ENCODE results near the gene LY6G6F. TPM values are rescaled to one million over a fixed set of nuclear protein-coding genes. Genes with fewer than 3 reads are reported as not detected.
"Not testable (repeated sequence)": the region's sequence is repeated elsewhere in the genome, so short reads cannot be mapped to it uniquely, and the experiment has no call there.

LY6G6F gene
- polyA plus RNA-seq, 3 donors, result 0.51 TPM; not detected in 2

GRCh38 chr6:31707701-31708100 lies 1.0 kb downstream of the LY6G6F start:
- no peak overlapping the region for H3K4me3 ChIP-seq (replicated peaks in 1 of 3; ENCODE audit: low read depth in 2 of 3, low read length in 3 of 3)
- H3K36me3 Mint-ChIP-seq, result peaks cover 0 to under 1% of the 10 kb centered on the region in 2 donors
- peaks cover 26 to 34% of the 10 kb centered on the region in 2 donors for H3K4me1 ChIP-seq (ENCODE audit: control insufficient read depth in 1 of 2, insufficient read depth in 2 of 2, low read length in 2 of 2)
- H3K4me1 Mint-ChIP-seq, result peaks cover 34% of the 10 kb centered on the region
- H3K9me3 ChIP-seq (replicated peaks in 1 of 2; ENCODE audit: control insufficient read depth in 1 of 2, insufficient read depth in 1 of 2, low read length in 2 of 2), result no peaks in the 10 kb centered on the region
- no peak overlapping the region for H2AFZ ChIP-seq (ENCODE audit: insufficient read depth, low read depth, low read length, poor library complexity, severe bottlenecking)
- no peak overlapping the region for H3K4me3 Mint-ChIP-seq
- peaks cover 0 to 2% (median 0%) of the 10 kb centered on the region in 7 donors for H3K9me3 Mint-ChIP-seq
- no peaks in the 10 kb centered on the region for H3K27me3 ChIP-seq (ENCODE audit: control insufficient read depth in 2 of 2, insufficient read depth in 2 of 2, low read length in 2 of 2)
- H3K4me2 ChIP-seq (replicated peaks; ENCODE audit: extremely low read depth, low read length, poor library complexity, severe bottlenecking), result no peak overlapping the region
- TF ChIP-seq, protein P1, sequence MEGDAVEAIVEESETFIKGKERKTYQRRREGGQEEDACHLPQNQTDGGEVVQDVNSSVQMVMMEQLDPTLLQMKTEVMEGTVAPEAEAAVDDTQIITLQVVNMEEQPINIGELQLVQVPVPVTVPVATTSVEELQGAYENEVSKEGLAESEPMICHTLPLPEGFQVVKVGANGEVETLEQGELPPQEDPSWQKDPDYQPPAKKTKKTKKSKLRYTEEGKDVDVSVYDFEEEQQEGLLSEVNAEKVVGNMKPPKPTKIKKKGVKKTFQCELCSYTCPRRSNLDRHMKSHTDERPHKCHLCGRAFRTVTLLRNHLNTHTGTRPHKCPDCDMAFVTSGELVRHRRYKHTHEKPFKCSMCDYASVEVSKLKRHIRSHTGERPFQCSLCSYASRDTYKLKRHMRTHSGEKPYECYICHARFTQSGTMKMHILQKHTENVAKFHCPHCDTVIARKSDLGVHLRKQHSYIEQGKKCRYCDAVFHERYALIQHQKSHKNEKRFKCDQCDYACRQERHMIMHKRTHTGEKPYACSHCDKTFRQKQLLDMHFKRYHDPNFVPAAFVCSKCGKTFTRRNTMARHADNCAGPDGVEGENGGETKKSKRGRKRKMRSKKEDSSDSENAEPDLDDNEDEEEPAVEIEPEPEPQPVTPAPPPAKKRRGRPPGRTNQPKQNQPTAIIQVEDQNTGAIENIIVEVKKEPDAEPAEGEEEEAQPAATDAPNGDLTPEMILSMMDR (IDR thresholded peaks at IDR 0.05), result no peak
- intact Hi-C loops (cut with micrococcal nuclease), result no loop called here
- DNase-seq, result no peak
- no peak overlapping the region for H3K27ac ChIP-seq (ENCODE audit: low read depth in 1 of 2, low read length in 2 of 2)
- peaks cover 0 to 7% (median under 1%) of the 10 kb centered on the region in 3 donors for H3K27me3 Mint-ChIP-seq (ENCODE audit: low read depth in 3 of 3)
- no peaks in the 10 kb centered on the region for H4K20me1 ChIP-seq (ENCODE audit: insufficient read depth, low read length)
- H3K27ac Mint-ChIP-seq, result peak overlapping the region in 2 of 7 donors; percentile 6 to 23
- no peaks in the 10 kb centered on the region for H3K36me3 ChIP-seq (replicated peaks in 1 of 2; ENCODE audit: control insufficient read depth in 1 of 2, insufficient read depth in 2 of 2, low read length in 2 of 2)
- H3K9ac ChIP-seq (ENCODE audit: insufficient read depth, low read length, poor library complexity, severe bottlenecking), result no peak overlapping the region
- WGBS (ENCODE audit: insufficient coverage), result 92% methylated on average over 8 of the region's 10 CpGs
- H3K79me2 ChIP-seq (ENCODE audit: insufficient read depth, low read length), result peaks cover 3% of the 10 kb centered on the region

GRCh38 chr6:31708224-31708623 lies 1.6 kb downstream of the LY6G6F start:
- Histone ChIP-seq H3K4me2 (replicated peaks; ENCODE audit: extremely low read depth, low read length, poor library complexity, severe bottlenecking) (no peak overlapping the region), H3K27ac (ENCODE audit: low read depth in 1 of 2, low read length in 2 of 2) (no peak overlapping the region), H3K9ac (ENCODE audit: insufficient read depth, low read length, poor library complexity, severe bottlenecking) (no peak overlapping the region), H4K20me1 (ENCODE audit: insufficient read depth, low read length) (no peaks in the 10 kb centered on the region), H2AFZ (ENCODE audit: insufficient read depth, low read depth, low read length, poor library complexity, severe bottlenecking) (no peak overlapping the region), H3K9me3 (replicated peaks in 1 of 2; ENCODE audit: control insufficient read depth in 1 of 2, insufficient read depth in 1 of 2, low read length in 2 of 2) (no peaks in the 10 kb centered on the region), H3K36me3 (replicated peaks in 1 of 2; ENCODE audit: control insufficient read depth in 1 of 2, insufficient read depth in 2 of 2, low read length in 2 of 2) (no peaks in the 10 kb centered on the region), H3K79me2 (ENCODE audit: insufficient read depth, low read length) (no peaks in the 10 kb centered on the region), H3K27me3 (ENCODE audit: control insufficient read depth in 2 of 2, insufficient read depth in 2 of 2, low read length in 2 of 2) (no peaks in the 10 kb centered on the region), H3K4me3 (replicated peaks in 1 of 3; ENCODE audit: low read depth in 2 of 3, low read length in 3 of 3) (no peak overlapping the region), H3K4me1 (ENCODE audit: control insufficient read depth in 1 of 2, insufficient read depth in 2 of 2, low read length in 2 of 2) (peaks cover 26 to 34% of the 10 kb centered on the region in 2 donors)
- Mint-ChIP-seq H3K27me3 (ENCODE audit: low read depth in 3 of 3) (peaks cover 0 to 8% (median 0%) of the 10 kb centered on the region in 3 donors), H3K36me3 (no peaks in the 10 kb centered on the region), H3K27ac (no peak overlapping the region), H3K4me1 (peaks cover 33% of the 10 kb centered on the region), H3K9me3 (peaks cover 0 to 2% (median 0%) of the 10 kb centered on the region in 7 donors), H3K4me3 (no peak overlapping the region)
- TF ChIP-seq, protein P1 (IDR thresholded peaks at IDR 0.05), result no peak
- no peak for DNase-seq
- 100% methylated on average over 1 of the region's 3 CpGs for WGBS (ENCODE audit: insufficient coverage)
- intact Hi-C loops (cut with micrococcal nuclease), result no loop called here

DNA sequence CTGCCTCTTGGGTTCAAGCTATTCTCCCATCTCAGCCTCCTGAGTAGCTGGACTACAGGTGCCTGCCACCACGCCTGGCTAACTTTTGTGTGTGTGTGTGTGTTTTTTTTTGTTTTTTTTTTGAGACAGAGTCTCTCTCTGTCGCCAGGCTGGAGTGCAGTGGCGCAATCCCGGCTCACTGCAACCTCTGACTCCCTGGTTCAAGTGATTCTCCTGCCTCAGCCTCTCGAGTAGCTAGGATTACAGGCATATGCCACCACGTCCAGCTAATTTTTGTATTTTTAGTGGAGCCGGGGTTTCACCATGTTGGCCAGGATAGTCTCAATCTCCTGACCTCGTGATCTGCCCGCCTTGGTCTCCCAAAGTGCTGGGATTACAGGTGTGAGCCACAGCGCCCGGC lies 2.5 kb downstream of the LY6G6F start:
- Mint-ChIP-seq H3K27ac (peak overlapping the region in 2 of 7 donors; percentile 54 to 76), H3K4me1 (peaks cover 28% of the 10 kb centered on the region)
- H3K27me3 Mint-ChIP-seq (ENCODE audit: low read depth in 3 of 3); DNase-seq; H3K27me3 ChIP-seq (ENCODE audit: control insufficient read depth in 2 of 2, insufficient read depth in 2 of 2, low read length in 2 of 2); H4K20me1 ChIP-seq (ENCODE audit: insufficient read depth, low read length); H3K4me3 Mint-ChIP-seq; H3K36me3 ChIP-seq (replicated peaks in 1 of 2; ENCODE audit: control insufficient read depth in 1 of 2, insufficient read depth in 2 of 2, low read length in 2 of 2); H3K27ac ChIP-seq (ENCODE audit: low read depth in 1 of 2, low read length in 2 of 2); H3K9ac ChIP-seq (ENCODE audit: insufficient read depth, low read length, poor library complexity, severe bottlenecking); H3K4me3 ChIP-seq (replicated peaks in 1 of 3; ENCODE audit: low read depth in 2 of 3, low read length in 3 of 3); H3K4me2 ChIP-seq (replicated peaks; ENCODE audit: extremely low read depth, low read length, poor library complexity, severe bottlenecking); H3K9me3 ChIP-seq (replicated peaks in 1 of 2; ENCODE audit: control insufficient read depth in 1 of 2, insufficient read depth in 1 of 2, low read length in 2 of 2); H3K36me3 Mint-ChIP-seq; H3K79me2 ChIP-seq (ENCODE audit: insufficient read depth, low read length); H2AFZ ChIP-seq (ENCODE audit: insufficient read depth, low read depth, low read length, poor library complexity, severe bottlenecking); H3K9me3 Mint-ChIP-seq; intact Hi-C loops (cut with micrococcal nuclease): not testable (repeated sequence)
- H3K4me1 ChIP-seq (ENCODE audit: control insufficient read depth in 1 of 2, insufficient read depth in 2 of 2, low read length in 2 of 2), result peaks cover 21 to 27% of the 10 kb centered on the region in 2 donors
- WGBS (ENCODE audit: insufficient coverage), result 80% methylated on average over 7 of the region's 11 CpGs
